Measurements from ENCODE around the gene EML1. TPM values are rescaled to one million over a fixed set of nuclear protein-coding genes. Genes with fewer than 3 reads are reported as not detected.

EML1 gene
- total RNA-seq, 1 donor from 2014 or later, result 0.68 TPM

- no peak overlapping the region for H3K4me3 Mint-ChIP-seq (ENCODE audit: low read depth)
- peaks cover 6% of the 10 kb centered on the region for H3K4me1 Mint-ChIP-seq (ENCODE audit: low read depth)
- intact Hi-C loops (cut with micrococcal nuclease), result no loop called here
- no peak for DNase-seq (ENCODE audit: low spot score)
- H3K36me3 Mint-ChIP-seq (ENCODE audit: low read depth), result no peaks in the 10 kb centered on the region
- H3K9me3 Mint-ChIP-seq, result no peaks in the 10 kb centered on the region
- no peak overlapping the region for H3K27ac Mint-ChIP-seq
- H3K27me3 Mint-ChIP-seq (ENCODE audit: low read depth), result peaks cover 38% of the 10 kb centered on the region
Observed at GRCh38 chr14:99966037-99966835, 173.0 kb downstream of the EML1 start.

- H3K27me3 Mint-ChIP-seq (ENCODE audit: low read depth), result peaks cover 38% of the 10 kb centered on the region
- H3K36me3 Mint-ChIP-seq (ENCODE audit: low read depth), result no peaks in the 10 kb centered on the region
- no peak overlapping the region for H3K27ac Mint-ChIP-seq
- no peak for DNase-seq (ENCODE audit: low spot score)
- H3K4me3 Mint-ChIP-seq (ENCODE audit: low read depth), result no peak overlapping the region
- peaks cover 6% of the 10 kb centered on the region for H3K4me1 Mint-ChIP-seq (ENCODE audit: low read depth)
- intact Hi-C loops (cut with micrococcal nuclease), result no loop called here
- no peaks in the 10 kb centered on the region for H3K9me3 Mint-ChIP-seq
Observed at GRCh38 chr14:99966912-99967311, 173.7 kb downstream of the EML1 start.

GRCh38 chr14:99968191-99968920 lies 175.1 kb downstream of the EML1 start:
- Mint-ChIP-seq H3K4me1 (ENCODE audit: low read depth) (peaks cover 16% of the 10 kb centered on the region), H3K4me3 (ENCODE audit: low read depth) (no peak overlapping the region), H3K27me3 (ENCODE audit: low read depth) (peaks cover 34% of the 10 kb centered on the region), H3K27ac (no peak overlapping the region), H3K9me3 (no peaks in the 10 kb centered on the region), H3K36me3 (ENCODE audit: low read depth) (peaks cover 3% of the 10 kb centered on the region)
- intact Hi-C loops (cut with micrococcal nuclease), result no loop called here
- no peak for DNase-seq (ENCODE audit: low spot score)

- Mint-ChIP-seq H3K27me3 (ENCODE audit: low read depth) (peaks cover 34% of the 10 kb centered on the region), H3K36me3 (ENCODE audit: low read depth) (peaks cover 3% of the 10 kb centered on the region), H3K4me1 (ENCODE audit: low read depth) (peaks cover 19% of the 10 kb centered on the region), H3K9me3 (no peaks in the 10 kb centered on the region), H3K4me3 (ENCODE audit: low read depth) (no peak overlapping the region), H3K27ac (no peak overlapping the region)
- intact Hi-C loops (cut with micrococcal nuclease), result no loop called here
- no peak for DNase-seq (ENCODE audit: low spot score)
Observed at GRCh38 chr14:99968941-99969340, 175.7 kb downstream of the EML1 start.

GRCh38 chr14:99969673-99970322 lies 176.6 kb downstream of the EML1 start:
- peaks cover 3% of the 10 kb centered on the region for H3K36me3 Mint-ChIP-seq (ENCODE audit: low read depth)
- no peak overlapping the region for H3K27ac Mint-ChIP-seq
- H3K4me3 Mint-ChIP-seq (ENCODE audit: low read depth), result peak overlapping the region; percentile 71
- no peak for DNase-seq (ENCODE audit: low spot score)
- no peaks in the 10 kb centered on the region for H3K9me3 Mint-ChIP-seq
- intact Hi-C loops (cut with micrococcal nuclease), result no loop called here
- H3K27me3 Mint-ChIP-seq (ENCODE audit: low read depth), result peaks cover 29% of the 10 kb centered on the region
- H3K4me1 Mint-ChIP-seq (ENCODE audit: low read depth), result peaks cover 20% of the 10 kb centered on the region

GRCh38 chr14:99971087-99971940 lies 178.1 kb downstream of the EML1 start:
- Mint-ChIP-seq H3K9me3 (no peaks in the 10 kb centered on the region), H3K27me3 (ENCODE audit: low read depth) (peaks cover 26% of the 10 kb centered on the region), H3K4me1 (ENCODE audit: low read depth) (peaks cover 20% of the 10 kb centered on the region), H3K27ac (peak overlapping the region; percentile 50), H3K4me3 (ENCODE audit: low read depth) (peak overlapping the region; percentile 71), H3K36me3 (ENCODE audit: low read depth) (peaks cover 3% of the 10 kb centered on the region)
- DNase-seq (ENCODE audit: low spot score), result peak; percentile 71
- intact Hi-C loops (cut with micrococcal nuclease), result no loop called here

GRCh38 chr14:99971941-99972747 lies 178.9 kb downstream of the EML1 start:
- Mint-ChIP-seq H3K4me3 (ENCODE audit: low read depth) (peak overlapping the region; percentile 95), H3K27ac (peak overlapping the region; percentile 86), H3K27me3 (ENCODE audit: low read depth) (peaks cover 24% of the 10 kb centered on the region), H3K36me3 (ENCODE audit: low read depth) (peaks cover 3% of the 10 kb centered on the region), H3K4me1 (ENCODE audit: low read depth) (peaks cover 20% of the 10 kb centered on the region), H3K9me3 (no peaks in the 10 kb centered on the region)
- DNase-seq (ENCODE audit: low spot score), result no peak
- intact Hi-C loops (cut with micrococcal nuclease), result loop anchor here (2.0 kb wide), 1 partner anchor 97 kb away; no protein-coding TSS in a partner anchor

GRCh38 chr14:99972748-99973466 lies 179.7 kb downstream of the EML1 start:
- DNase-seq (ENCODE audit: low spot score), result no peak
- H3K4me3 Mint-ChIP-seq (ENCODE audit: low read depth), result peak overlapping the region; percentile 95
- peaks cover 22% of the 10 kb centered on the region for H3K27me3 Mint-ChIP-seq (ENCODE audit: low read depth)
- H3K9me3 Mint-ChIP-seq, result no peaks in the 10 kb centered on the region
- peaks cover 20% of the 10 kb centered on the region for H3K4me1 Mint-ChIP-seq (ENCODE audit: low read depth)
- peaks cover 3% of the 10 kb centered on the region for H3K36me3 Mint-ChIP-seq (ENCODE audit: low read depth)
- intact Hi-C loops (cut with micrococcal nuclease), result loop anchor here (2.0 kb wide), 1 partner anchor 96 kb away; no protein-coding TSS in a partner anchor
- peak overlapping the region; percentile 86 for H3K27ac Mint-ChIP-seq

GRCh38 chr14:99975190-99975589 lies 182.0 kb downstream of the EML1 start:
- Mint-ChIP-seq H3K4me3 (ENCODE audit: low read depth) (no peak overlapping the region), H3K9me3 (no peaks in the 10 kb centered on the region), H3K4me1 (ENCODE audit: low read depth) (peaks cover 14% of the 10 kb centered on the region), H3K27ac (no peak overlapping the region), H3K36me3 (ENCODE audit: low read depth) (peaks cover 3% of the 10 kb centered on the region), H3K27me3 (ENCODE audit: low read depth) (peaks cover 2% of the 10 kb centered on the region)
- DNase-seq (ENCODE audit: low spot score), result no peak
- intact Hi-C loops (cut with micrococcal nuclease), result no loop called here

GRCh38 chr14:99976021-99976420 lies 182.8 kb downstream of the EML1 start:
- intact Hi-C loops (cut with micrococcal nuclease), result no loop called here
- H3K9me3 Mint-ChIP-seq, result no peaks in the 10 kb centered on the region
- peaks cover 14% of the 10 kb centered on the region for H3K4me1 Mint-ChIP-seq (ENCODE audit: low read depth)
- H3K27me3 Mint-ChIP-seq (ENCODE audit: low read depth), result no peaks in the 10 kb centered on the region
- H3K27ac Mint-ChIP-seq, result no peak overlapping the region
- H3K36me3 Mint-ChIP-seq (ENCODE audit: low read depth), result peaks cover 3% of the 10 kb centered on the region
- no peak for DNase-seq (ENCODE audit: low spot score)
- no peak overlapping the region for H3K4me3 Mint-ChIP-seq (ENCODE audit: low read depth)

GRCh38 chr14:99976681-99977080 lies 183.5 kb downstream of the EML1 start:
- intact Hi-C loops (cut with micrococcal nuclease), result no loop called here
- H3K4me3 Mint-ChIP-seq (ENCODE audit: low read depth), result no peak overlapping the region
- peaks cover 3% of the 10 kb centered on the region for H3K36me3 Mint-ChIP-seq (ENCODE audit: low read depth)
- DNase-seq (ENCODE audit: low spot score), result no peak
- no peaks in the 10 kb centered on the region for H3K9me3 Mint-ChIP-seq
- H3K27me3 Mint-ChIP-seq (ENCODE audit: low read depth), result no peaks in the 10 kb centered on the region
- peaks cover 16% of the 10 kb centered on the region for H3K4me1 Mint-ChIP-seq (ENCODE audit: low read depth)
- no peak overlapping the region for H3K27ac Mint-ChIP-seq
